Fibroblast of pulmonary artery (primary cell): Measurements from ENCODE around the gene SLC4A5.

ENCODE experiments used
- DNase-seq: peaks from one replicate; pipeline ENCODE4 v3.0.0-alpha.2; 2010; ENCODE audit warnings: low read depth
- H3K4me3 ChIP-seq: replicated peaks from 2 replicates; pipeline ENCODE4 v1.5.1; 2011; ENCODE audit warnings: low read depth, mild to moderate bottlenecking, control low read depth, low read length, moderate library complexity
- TF ChIP-seq, protein P1 (sequence below): IDR thresholded peaks from 2 replicates; pipeline ENCODE4 v1.5.1; 2011; ENCODE audit warnings: mild to moderate bottlenecking, control low read depth, low read length, inconsistent platforms; ENCODE audit errors: missing control alignments

Gene SLC4A5

DNA sequence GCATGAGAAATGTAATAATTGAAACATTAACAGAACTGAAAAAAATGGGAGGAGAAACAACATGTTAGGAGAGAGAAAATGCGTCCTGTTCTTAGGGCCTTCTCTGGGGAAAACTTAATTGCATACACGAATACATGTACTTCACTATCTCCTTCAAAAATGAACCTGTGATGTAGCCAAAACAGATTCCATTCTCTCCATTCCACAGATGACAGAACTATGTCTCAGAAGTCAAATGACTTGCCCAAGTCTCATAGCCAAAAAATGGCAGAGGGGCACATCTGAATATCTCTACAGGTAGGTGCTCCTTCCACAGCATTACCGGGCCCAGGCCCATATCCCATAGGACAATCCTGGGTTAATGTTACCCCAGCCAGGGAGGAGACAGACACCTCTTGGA is 40.8 kb upstream of the SLC4A5 start:
- TF ChIP-seq, protein P1, sequence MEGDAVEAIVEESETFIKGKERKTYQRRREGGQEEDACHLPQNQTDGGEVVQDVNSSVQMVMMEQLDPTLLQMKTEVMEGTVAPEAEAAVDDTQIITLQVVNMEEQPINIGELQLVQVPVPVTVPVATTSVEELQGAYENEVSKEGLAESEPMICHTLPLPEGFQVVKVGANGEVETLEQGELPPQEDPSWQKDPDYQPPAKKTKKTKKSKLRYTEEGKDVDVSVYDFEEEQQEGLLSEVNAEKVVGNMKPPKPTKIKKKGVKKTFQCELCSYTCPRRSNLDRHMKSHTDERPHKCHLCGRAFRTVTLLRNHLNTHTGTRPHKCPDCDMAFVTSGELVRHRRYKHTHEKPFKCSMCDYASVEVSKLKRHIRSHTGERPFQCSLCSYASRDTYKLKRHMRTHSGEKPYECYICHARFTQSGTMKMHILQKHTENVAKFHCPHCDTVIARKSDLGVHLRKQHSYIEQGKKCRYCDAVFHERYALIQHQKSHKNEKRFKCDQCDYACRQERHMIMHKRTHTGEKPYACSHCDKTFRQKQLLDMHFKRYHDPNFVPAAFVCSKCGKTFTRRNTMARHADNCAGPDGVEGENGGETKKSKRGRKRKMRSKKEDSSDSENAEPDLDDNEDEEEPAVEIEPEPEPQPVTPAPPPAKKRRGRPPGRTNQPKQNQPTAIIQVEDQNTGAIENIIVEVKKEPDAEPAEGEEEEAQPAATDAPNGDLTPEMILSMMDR, result no peak
- DNase-seq, result peak; percentile 38
- no peak overlapping the region for H3K4me3 ChIP-seq

DNA sequence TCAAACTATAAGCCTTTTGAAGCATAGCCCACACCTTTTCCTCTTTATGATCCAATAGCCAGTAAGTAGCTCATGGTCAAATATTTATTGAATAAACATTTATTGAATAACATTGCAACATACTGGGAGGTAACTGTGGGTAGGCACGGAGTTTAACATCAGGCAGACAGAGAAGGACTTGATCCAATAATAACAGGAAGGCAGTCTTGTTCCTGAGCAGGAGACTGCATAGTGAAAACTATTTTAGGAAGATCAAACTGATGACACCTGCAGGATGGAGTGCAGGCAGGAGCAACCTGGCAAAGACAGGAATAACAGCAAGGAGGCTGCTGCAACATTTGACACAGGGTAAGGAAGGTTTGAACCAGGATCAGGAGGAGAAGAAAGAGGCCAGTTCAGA is 40.0 kb upstream of the SLC4A5 start:
- peak; percentile 65 for DNase-seq
- TF ChIP-seq, protein P1, result no peak

DNA sequence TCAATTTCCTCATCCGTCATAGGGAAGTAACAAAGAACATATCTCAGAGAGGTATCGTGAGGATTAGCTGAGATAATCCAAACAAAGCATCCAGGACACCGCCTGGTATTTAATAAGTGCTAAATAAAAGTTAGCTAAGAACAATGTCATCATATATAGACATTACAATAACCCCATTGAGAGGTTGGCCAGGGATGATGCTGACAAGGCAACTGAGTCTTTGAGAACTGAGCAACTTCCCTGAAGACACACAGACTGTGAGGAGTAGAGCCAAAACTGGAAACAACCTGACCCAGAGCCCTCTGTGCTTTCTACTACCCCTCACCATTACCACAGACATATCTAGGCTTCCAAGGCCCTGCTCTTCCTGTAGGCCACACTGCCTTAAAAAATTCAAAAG is 38.5 kb upstream of the SLC4A5 start:
- H3K4me3 ChIP-seq, result no peak overlapping the region
- TF ChIP-seq, protein P1, result no peak
- DNase-seq, result no peak

More for the DNA sequence above, 40.0 kb upstream of the SLC4A5 start:
- H3K4me3 ChIP-seq, result no peak overlapping the region

DNA sequence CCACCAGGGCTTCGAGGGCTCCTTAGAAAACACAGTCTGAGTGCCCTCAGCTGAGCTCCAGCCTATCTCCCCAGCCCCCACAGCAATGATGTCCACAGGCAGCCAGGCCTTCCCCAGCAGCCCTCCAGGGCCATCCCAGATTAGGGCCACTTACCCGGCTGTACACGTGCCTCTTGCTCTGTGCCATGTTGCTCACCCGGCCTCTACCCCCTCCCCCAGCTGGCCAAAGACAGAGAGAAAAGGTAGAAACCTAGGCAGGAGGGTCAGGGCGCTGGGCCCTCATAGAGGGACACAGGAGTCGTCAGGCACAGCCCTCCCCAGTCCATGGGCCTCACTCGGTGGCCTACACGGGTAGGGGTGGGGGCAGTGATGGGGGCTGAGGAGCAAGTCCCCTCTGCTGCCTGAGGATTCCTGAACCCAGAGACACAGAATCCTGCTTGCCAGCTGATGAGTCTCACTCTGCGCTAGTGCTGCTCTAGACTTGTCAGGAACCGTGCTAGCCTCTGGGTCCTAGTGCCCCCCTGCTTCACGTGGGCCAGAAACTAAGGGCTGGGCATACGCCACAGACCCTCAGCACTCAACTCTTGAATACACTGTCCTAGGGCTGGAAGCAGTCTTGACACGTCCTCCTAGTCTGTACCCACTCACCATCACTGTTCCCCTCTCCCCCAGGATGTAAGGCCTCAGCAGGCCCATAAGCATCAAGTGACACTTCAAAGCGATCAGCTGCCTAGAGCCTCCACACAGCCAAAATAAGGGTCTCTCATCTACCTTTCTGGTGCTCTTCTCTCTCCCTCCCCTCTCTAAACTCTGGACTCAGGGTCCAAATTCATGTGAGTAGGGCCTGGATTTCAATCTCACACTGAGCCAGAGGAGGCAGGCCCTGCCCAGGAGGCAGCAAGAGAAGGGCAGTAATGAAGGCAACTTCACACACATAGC is 36.9 kb upstream of the SLC4A5 start, which contains the start of gene DCTN1:
Gene DCTN1 (minus strand): TSS at position 461 of the 939 bp plus-strand sequence. CDS start 274 bp downstream, at position 187.
- peak within 1 kb of the TSS; percentile 54 for H3K4me3 ChIP-seq
- peak; percentile 67 for DNase-seq
- TF ChIP-seq, protein P1, result no peak

DNA sequence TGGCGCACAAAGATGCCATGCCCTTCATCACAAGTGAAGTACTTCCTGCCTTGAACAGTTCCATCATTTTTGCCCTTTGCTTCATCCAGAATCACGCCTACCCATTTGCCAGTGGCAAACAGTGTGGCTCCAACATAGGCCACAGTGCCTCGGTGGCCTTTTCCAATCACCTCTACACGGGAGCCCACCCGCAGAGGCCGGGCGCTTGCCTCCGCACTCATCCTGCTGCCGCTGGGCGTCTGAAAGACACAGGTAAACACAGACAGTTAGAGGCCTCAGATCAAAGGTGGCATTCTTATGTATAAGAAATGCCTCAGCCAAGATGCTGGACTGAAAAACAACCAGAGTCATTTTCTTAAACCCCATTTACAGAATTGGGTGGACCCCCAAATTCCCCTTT is 34.8 kb upstream of the SLC4A5 start:
- no peak for DNase-seq
- H3K4me3 ChIP-seq, result no peak overlapping the region
- TF ChIP-seq, protein P1, result no peak

DNA sequence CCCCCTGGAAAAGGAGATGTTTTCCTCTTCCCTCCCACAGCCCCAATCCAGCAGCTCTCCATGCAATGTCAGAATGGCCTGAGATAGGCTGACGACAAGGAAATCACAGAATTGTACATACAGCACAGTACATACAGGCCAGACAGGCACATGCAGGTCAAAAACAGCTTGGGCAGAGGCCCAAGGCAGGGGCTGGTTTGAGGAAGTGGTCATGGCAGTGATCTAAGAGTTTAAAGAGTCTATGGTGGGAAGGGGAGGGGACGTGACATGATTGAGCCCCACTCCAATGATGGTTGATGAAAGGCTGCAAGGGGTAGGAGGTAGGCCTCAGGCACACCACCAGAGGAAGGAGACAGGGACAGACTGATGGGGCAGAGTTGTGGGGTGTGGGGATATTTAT is 32.6 kb upstream of the SLC4A5 start:
- no peak for DNase-seq
- H3K4me3 ChIP-seq, result no peak overlapping the region
- TF ChIP-seq, protein P1, result no peak
